ENCODE measurements around the gene GLTPD2. TPM values are rescaled to one million over a fixed set of nuclear protein-coding genes. Genes with fewer than 3 reads are reported as not detected.

GLTPD2 gene
- total RNA-seq, 1 experiment from 2014 or later: not detected

GRCh38 chr17:4771519-4772234 is 17.1 kb upstream of the GLTPD2 start, which contains the start of gene TM4SF5:
TM4SF5 (plus strand) TSS chr17:4771886; CDS start chr17:4771923, 37 bp downstream.
- peak; percentile 62 for DNase-seq (ENCODE audit: low read depth)

- DNase-seq (ENCODE audit: low read depth): no peak
Measured at GRCh38 chr17:4772235-4772613, 16.5 kb upstream of the GLTPD2 start.

GRCh38 chr17:4777969-4778760 is 10.6 kb upstream of the GLTPD2 start:
- no peak for DNase-seq (ENCODE audit: low read depth)

GRCh38 chr17:4780325-4780955 is 8.3 kb upstream of the GLTPD2 start:
- no peak for DNase-seq (ENCODE audit: low read depth)

- no peak for DNase-seq (ENCODE audit: low read depth)
Measured at GRCh38 chr17:4782652-4783051, 6.1 kb upstream of the GLTPD2 start.

- DNase-seq (ENCODE audit: low read depth): no peak
Measured at GRCh38 chr17:4785311-4786105, 3.3 kb upstream of the GLTPD2 start.

- peak; percentile 58 for DNase-seq (ENCODE audit: low read depth)
Measured at GRCh38 chr17:4786106-4786511, 2.7 kb upstream of the GLTPD2 start, which contains the start of gene VMO1. VMO1 (minus strand) TSS chr17:4786364; CDS start chr17:4786352, 12 bp downstream.

- no peak for DNase-seq (ENCODE audit: low read depth)
Measured at GRCh38 chr17:4786516-4786915, 2.2 kb upstream of the GLTPD2 start.

GRCh38 chr17:4788159-4788806 is 481 bp upstream of the GLTPD2 start:
- no peak for DNase-seq (ENCODE audit: low read depth)

GRCh38 chr17:4789701-4789950 is 862 bp downstream of the GLTPD2 start:
- no peak for DNase-seq (ENCODE audit: low read depth)

GRCh38 chr17:4789951-4790704 is 1.4 kb downstream of the GLTPD2 start:
- DNase-seq (ENCODE audit: low read depth): peak; percentile 93

GRCh38 chr17:4790705-4791088 is 1.9 kb downstream of the GLTPD2 start:
- DNase-seq (ENCODE audit: low read depth): no peak

- no peak for DNase-seq (ENCODE audit: low read depth)
Measured at GRCh38 chr17:4795168-4795567, 6.4 kb downstream of the GLTPD2 start.

GRCh38 chr17:4796552-4796920 is 7.8 kb downstream of the GLTPD2 start:
- DNase-seq (ENCODE audit: low read depth): peak; percentile 67

- no peak for DNase-seq (ENCODE audit: low read depth)
Measured at GRCh38 chr17:4800462-4801196, 11.9 kb downstream of the GLTPD2 start.

GRCh38 chr17:4802228-4802627 is 13.5 kb downstream of the GLTPD2 start, which contains the start of gene C17orf114:
C17orf114 (minus strand) TSS chr17:4802328.
- no peak for DNase-seq (ENCODE audit: low read depth)

- no peak for DNase-seq (ENCODE audit: low read depth)
Measured at GRCh38 chr17:4806456-4806776, 17.7 kb downstream of the GLTPD2 start.

- peak; percentile 94 for DNase-seq (ENCODE audit: low read depth)
Measured at GRCh38 chr17:4806777-4807604, 18.2 kb downstream of the GLTPD2 start, which contains the start of gene PLD2. PLD2 (plus strand) TSS chr17:4807152; CDS start chr17:4807773, 621 bp downstream.

All from Daoy (cell line).